ENCODE data around the gene STK33.

The STK33 gene

DNA sequence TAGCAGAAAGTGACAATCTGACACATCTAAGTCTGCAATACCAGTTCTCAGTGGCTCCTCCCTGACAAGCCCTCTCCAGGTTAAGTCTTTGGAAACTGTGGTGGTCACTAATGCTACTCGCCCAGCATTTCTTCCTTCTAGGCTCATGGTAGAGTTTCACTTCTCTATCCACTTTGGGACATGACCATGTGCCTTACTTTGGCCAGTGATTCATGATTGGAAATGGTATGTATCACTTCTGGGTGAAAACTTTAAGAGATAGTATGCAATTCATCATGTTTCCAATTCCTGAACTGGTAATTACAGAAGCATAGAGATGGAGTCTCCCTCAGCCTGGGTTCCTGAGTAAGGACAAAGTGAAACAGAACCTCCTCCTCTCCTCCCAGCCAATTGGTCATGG is 178.8 kb downstream of the STK33 start:
- no peak for DNase-seq (ENCODE audit: low spot score)

DNA sequence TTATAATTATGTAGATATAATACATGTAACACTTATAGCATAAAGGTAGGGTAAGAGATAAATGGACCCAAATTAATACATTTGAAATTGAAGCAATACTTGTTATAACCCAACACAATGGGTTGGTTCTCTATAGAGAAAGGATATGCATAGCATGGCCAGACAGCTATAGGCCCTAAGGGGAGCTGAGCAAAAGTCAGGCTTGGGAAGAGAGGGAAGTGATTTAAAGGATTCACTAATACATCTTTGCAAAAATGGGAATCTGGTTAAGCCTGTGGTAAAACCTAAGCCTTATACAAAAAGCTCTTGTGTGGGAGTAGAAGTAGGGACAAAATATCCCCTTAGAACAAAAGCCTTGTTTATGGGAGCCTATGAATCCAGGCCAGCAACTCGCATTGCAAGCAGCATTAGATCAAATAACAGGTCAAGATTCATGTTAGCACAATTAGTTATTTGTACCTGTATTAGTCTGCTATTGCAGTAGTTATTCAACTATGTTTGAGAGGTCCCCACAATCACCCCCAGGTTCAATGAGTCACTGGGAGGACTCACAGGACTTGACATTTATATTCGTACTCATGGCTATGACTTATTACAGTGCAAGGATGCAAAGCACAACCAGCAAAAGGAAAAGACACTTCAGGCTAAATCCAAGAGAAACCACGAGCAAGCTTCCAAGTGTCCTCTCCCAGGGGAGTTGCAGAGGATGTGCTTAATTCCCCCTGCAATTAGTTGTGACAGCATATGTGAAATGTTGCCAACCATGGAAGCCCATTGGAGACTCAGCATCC is 185.7 kb downstream of the STK33 start:
- peak; percentile 69 for DNase-seq (ENCODE audit: low spot score)

DNA sequence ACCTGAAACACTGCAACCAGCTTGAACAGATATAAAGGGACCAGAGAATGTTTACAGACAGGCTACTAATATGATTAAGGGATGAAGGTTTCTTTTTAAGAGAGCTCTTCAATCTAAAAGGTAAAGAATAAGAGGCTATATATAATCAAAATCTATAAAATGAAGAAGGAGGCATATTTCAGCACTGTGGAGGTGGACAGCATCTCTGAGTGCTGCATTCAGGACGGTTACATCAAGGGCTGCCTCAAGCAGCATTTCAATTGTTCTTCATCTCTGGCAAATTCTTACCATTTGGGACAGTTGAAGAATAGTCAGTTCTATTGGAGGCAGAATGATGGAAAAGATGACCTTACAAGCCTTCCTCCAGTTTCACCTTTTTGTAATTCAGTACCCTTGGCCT is 190.7 kb downstream of the STK33 start:
- DNase-seq (ENCODE audit: low spot score) = no peak

DNA sequence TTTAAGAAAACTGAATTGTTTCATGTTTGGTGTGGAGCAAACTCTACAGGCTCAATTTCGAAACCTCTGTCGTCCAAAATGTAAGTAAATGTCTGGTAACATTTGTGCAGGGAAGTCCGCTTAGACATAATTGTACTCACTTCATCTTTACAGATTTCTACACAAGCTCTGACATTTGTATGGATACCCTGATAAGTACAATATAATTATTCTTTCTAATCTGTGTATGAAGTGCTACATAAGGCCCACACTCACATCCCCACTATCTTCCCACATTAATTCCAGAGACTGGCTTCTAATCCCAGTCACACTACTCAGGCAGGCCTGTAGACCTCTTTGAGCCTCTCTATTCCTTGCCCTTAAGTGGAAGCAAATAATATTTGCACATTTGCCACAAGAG is 201.1 kb downstream of the STK33 start:
- no peak for DNase-seq (ENCODE audit: low spot score)

- DNase-seq (ENCODE audit: low spot score) = peak; percentile 35
Observed at GRCh38 chr11:8392166-8392565, 201.9 kb downstream of the STK33 start.

GRCh38 chr11:8390851-8391612 is 203.0 kb downstream of the STK33 start:
- no peak for DNase-seq (ENCODE audit: low spot score)

DNA sequence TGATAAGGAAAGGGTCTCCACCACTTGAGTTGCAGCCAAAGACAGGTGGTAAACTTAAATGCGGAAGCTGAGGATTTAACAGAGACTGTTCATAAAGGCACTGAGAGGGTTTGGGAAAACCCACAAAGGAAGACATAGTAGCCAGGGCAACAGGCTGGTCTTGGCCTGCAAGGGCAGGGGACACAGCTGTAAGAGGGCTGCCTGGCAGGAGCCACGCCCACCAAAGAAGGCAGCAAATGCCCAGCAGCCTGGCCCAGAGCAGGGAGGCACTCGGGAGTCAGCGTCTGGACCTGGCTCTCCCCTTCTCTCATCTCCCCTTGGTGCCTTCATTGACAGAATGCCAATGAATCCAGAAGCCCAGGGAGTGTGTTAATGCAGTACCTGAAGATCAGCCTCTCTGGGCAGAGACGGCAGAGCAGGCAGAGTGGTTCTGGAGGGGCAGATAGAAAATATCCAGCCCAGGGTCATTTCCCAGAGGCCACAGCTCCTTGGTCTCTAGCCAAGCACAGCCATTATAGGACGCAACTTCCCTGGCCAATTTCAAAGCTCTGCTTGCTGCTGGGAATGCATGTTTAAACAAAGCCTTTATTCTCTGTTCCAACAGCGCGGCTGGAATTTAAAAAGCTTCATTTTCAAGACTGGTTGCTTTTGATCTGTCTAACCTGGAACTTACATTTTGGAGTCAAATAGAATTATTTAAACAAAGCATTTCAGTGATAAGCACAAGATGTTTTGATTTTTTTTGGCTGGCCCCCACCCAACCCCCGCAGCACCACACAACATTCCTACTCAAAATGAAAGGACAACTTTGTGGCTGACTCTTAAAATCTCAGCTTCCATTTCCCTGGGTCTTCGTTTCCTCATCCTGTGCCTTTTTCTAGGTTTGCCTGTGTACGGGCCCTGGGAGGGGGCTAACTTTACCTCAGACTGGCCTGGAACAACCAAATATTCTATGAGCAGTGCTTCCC is 204.7 kb downstream of the STK33 start:
- DNase-seq (ENCODE audit: low spot score) = peak; percentile 74

DNA sequence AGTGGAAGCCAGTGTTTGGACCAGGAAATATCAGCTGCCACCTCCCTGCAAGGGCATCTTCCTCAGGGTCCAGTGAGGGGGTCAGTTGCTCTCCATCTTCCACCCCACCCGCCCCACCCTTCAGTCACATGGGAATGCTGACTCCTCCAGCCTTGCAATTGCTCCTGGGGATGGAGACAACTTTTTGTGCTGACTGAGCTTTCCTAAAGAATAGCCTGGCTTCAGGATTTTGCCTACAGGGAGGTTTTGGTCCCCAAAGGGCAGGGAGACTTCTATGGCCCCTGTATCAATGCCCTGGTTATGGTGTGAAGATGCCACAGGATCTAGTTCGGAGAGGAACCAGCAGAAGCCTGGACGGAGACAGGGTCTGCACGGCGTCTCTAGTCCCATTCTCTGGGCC is 206.3 kb downstream of the STK33 start:
- no peak for DNase-seq (ENCODE audit: low spot score)

DNA sequence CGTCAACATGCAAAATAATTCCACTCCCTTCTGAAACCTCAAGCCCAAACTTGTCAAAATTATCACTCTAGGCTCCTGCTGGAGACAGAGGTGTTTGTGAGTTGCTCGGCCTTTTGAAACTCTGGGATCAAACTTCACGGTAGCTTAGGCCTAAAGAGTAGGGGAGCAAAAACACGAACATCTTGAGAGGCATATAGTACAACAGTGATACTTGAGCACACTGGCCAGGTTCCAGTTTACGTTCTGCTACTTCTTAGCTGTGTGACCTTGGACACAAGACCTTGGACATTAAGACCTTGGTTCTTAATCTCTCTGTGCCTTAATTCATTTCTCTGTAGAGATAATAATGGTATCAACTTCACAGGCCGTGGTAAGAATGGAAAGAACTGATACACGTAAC is 206.9 kb downstream of the STK33 start:
- no peak for DNase-seq (ENCODE audit: low spot score)

DNA sequence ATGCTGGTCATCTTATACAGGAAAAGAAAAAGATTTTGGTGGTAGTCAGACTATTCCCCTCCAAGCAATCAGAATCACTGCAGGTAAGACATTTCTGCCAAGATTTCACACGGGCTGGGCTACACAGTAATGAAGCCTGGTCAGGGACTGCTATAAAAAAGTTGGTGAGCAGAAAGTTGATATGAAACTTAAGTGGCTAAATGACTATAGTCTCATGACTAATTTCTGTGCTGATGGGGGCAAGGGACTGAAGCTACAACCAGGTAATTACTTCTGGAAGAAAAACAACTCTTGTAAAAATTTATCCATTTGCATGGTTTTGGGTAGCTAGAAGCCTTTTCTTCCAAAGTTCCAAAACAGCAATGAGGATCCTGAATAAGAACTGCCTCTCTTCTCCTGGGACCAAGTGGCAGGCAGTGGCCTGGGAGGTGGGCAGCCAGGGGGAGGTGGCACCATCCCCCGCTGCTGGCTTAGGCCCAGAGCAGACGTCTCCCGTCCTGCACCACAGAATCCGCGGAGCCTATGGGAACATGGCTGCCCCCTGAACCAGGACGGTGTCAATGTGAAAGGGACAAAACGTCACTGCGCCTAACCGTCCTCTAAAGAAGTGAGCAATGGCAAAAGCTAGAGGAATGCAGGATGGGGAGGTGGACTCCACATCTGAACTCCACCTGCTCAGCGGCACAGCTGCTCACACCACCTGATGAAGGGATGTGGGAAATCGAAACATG is 207.7 kb downstream of the STK33 start:
- DNase-seq (ENCODE audit: low spot score) = no peak

GRCh38 chr11:8384199-8384821 is 209.7 kb downstream of the STK33 start:
- peak; percentile 87 for DNase-seq (ENCODE audit: low spot score)

- no peak for DNase-seq (ENCODE audit: low spot score)
Observed at GRCh38 chr11:8383627-8384026, 210.4 kb downstream of the STK33 start.

- no peak for DNase-seq (ENCODE audit: low spot score)
Observed at GRCh38 chr11:8383227-8383626, 210.8 kb downstream of the STK33 start.

GRCh38 chr11:8382436-8383053 is 211.5 kb downstream of the STK33 start:
- DNase-seq (ENCODE audit: low spot score) = peak; percentile 56

DNA sequence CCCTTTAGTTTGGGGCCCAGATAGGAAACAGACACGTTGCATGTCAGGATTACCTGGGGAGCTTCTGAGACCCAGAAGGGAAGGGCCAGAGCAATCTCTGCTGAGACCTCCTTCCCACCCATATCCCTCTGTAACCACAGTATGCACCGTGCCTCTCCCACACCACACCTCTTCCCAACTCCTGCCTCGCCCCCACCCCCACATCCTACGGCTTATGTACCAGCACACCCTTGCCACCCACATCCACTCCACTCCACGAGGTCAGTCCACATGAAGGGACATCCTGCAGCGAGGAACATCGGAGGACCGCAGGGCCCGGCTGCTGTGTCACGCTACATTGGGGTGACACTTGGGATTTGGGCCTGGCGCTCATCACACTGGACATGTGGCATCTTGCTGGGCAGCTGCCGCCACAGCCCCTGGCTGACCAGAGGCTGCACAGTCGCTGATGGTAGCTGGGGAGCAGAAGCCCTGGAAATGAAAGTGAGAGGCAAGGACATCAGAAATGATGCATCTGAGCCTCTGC is 212.1 kb downstream of the STK33 start:
- no peak for DNase-seq (ENCODE audit: low spot score)

- DNase-seq (ENCODE audit: low spot score) = no peak
Observed at GRCh38 chr11:8381343-8381742, 212.7 kb downstream of the STK33 start.

DNA sequence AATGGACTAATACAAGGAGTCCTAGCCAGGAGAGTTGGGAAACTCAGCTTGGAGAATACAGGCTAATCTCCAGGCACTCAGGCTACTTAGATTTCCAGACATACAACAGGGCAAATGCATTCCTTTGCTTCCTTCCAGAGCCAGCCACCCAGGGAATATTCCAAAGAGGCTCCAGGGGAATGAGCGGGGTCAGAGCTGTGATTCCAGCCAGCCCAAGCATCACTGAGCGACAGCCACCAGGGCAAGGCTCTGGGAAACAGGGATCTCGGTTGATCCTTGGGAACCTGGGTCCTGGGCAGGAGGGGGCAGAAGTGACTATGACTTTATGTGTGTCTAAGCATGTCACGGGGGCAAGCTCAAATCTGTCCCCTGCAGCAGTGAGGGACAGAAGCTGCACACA is 218.1 kb downstream of the STK33 start:
- no peak for DNase-seq (ENCODE audit: low spot score)

DNA sequence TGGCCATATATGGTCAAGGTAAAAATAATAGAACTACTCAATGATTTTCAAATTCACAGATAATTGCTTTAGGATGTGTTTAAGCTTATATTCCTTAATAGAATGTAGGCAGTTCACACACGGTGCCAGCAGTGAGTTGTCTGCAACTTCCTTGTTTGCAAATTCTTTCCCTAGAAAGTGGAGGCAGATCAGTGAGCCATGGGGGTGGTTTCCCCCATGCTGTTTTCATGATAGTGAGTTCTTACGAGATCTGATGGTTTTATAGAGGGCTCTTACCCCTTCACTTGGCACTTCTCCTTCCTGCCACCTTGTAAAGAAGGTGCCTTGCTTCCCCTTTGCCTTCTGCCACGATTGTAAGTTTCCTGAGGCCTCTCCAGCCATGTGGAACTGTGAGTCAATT is 218.6 kb downstream of the STK33 start:
- no peak for DNase-seq (ENCODE audit: low spot score)

DNA sequence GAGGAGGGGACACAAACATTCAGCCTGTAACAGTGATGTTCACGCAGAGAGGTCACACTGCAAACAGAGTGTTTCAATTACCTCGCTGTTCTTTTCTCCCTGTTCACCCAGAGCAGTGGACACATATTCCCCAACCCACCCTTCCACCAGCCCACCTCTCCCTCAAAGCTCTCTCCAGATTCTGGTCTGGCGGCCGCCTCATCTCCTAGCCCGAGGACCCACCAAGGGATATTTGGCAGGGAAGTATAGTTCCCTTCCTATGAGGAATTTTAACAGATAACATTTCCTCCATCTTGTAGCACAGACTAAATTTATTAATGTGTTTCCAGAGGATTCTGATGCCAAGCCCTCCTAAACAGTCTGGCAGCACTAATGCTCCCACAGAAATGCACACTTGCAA is 219.3 kb downstream of the STK33 start:
- no peak for DNase-seq (ENCODE audit: low spot score)
